ENCODE data around the gene CAMK2N1. TPM values are rescaled to one million over a fixed set of nuclear protein-coding genes. Genes with fewer than 3 reads are reported as not detected.

CAMK2N1 gene
- total and polyA plus RNA-seq, 2 of the 13 experiments (the other 11 are each of a cell fraction or from before 2014, with no cell fraction given): 38.0 to 38.6 TPM

DNA sequence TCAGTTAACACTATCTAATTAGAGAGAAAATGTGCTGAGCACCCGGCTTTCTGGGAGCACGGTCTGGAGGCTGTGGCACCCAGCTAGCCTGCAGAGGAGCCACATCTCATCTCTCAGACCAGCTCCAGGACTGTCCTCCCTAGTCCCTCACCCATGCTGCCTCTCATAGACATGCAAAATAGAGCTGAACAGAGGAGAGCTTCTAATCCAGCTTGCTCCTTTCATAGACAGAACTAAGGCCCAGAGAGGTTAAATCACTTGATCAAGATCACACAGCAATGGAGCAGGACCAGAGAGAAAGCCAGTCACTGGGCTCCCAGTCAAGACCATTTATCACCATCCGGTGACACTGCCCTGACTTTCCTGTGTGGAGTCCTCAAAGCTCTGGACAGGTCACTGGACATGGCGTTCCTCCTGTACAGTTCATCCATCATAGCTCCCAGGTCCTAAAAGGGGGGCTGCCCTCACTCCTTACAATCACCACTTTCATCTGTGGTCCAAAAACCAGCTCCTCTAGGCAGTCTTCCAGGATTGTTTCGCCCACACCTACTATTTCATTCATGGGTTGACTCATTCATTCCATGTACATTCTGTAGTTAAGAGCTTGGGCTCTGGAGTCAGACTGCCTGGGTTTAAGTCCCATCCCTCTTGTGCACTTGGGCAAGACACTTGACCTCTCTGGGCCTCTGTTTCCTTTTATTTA, 8.8 kb upstream of the CAMK2N1 start:
- no TSS peak for BruUV-seq (replicated peaks)

DNA sequence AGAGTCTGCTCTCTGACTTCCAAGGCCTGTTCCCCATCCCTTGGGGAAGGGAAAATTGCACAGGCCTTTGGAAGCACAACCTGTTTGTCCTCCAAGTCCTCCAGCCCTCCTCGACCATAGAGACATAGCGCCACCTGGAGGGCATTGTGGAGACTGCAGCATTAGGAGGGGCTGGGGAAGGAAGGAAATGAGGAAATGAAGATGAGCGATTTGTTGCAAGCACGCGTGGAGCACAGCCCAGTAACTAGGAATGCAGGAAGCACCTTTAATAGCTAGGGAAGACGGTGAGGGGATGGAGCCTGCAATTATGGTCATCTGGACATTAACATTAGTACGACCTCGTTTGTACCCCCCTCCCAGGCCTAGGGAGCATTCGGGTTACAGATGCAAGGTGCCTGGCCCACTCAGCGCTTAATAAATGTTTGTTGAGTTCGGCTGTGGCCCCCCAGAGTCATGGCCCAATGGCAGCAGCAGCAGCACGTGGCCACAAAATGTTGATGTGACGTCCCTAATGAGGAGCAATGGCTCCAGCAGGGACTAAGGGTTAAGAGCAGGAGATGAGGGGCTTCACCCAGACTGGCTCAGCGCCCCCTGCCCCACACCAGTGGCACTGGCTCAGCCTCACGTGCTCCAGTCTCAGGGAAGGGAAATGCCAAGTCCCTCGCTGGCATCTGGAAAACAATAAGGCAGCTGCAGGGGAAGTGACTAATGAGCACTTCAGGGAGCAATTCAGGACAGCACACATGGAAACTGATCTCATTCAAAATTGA, 8.0 kb upstream of the CAMK2N1 start:
- DNase-seq (ENCODE audit: low spot score): peak; percentile 79
- Histone ChIP-seq H3K9me3 (ENCODE audit: low read length) (no peaks in the 10 kb centered on the region), H3K4me2 (ENCODE audit: low read depth, low read length) (peak overlapping the region; percentile 75), H3K36me3 (replicated peaks in 1 of 2; ENCODE audit: control insufficient read depth in 1 of 2, insufficient read depth in 2 of 2, low read length in 2 of 2) (peaks cover 0 to 4% of the 10 kb centered on the region in 2 experiments; a peak in 1 of 5 replicates), H3K4me3 (replicated peaks in 1 of 3; ENCODE audit: insufficient read depth in 1 of 3, low read depth in 2 of 3, low read length in 3 of 3) (peak overlapping the region in 2 of 3 experiments; percentile 34 to 49; a peak in 3 of 6 replicates), H3K4me1 (ENCODE audit: insufficient read depth, low read length) (peaks cover 57% of the 10 kb centered on the region), H2AFZ (ENCODE audit: low read length) (no peak overlapping the region), H4K20me1 (ENCODE audit: insufficient read depth, low read length) (no peaks in the 10 kb centered on the region), H3K79me2 (ENCODE audit: insufficient read depth, low read length) (no peaks in the 10 kb centered on the region), H3K27me3 (ENCODE audit: control insufficient read depth in 1 of 2, insufficient read depth in 2 of 2, low read length in 2 of 2) (peaks cover 0 to 10% of the 10 kb centered on the region in 2 experiments; a peak in 4 of 5 replicates), H3K27ac (ENCODE audit: extremely low read length, insufficient read depth, low read length) (no peak overlapping the region), H3K9ac (ENCODE audit: insufficient read depth, low read depth, low read length) (no peak overlapping the region)
- ChIA-PET CTCF (ENCODE audit: low intra/inter-chr PET ratio, low total read pairs) (interaction anchor here (0.7 to 5.6 kb wide), 12 partner anchors 9 to 576 kb away, joined by 3 to 73 read pairs (median 6); no protein-coding TSS in a partner anchor), POLR2A (interaction anchor here (0.9 to 4.4 kb wide), 2 partner anchors 12 to 14 kb away, joined by 3 to 24 read pairs; no protein-coding TSS in a partner anchor)
- ATAC-seq: peak; percentile 74
- intact Hi-C loops (cut with micrococcal nuclease; ENCODE audit: unreplicated experiment) (loop anchor here (1.0 to 5.0 kb wide), 6 partner anchors 25 to 577 kb away; no protein-coding TSS in a partner anchor), in situ Hi-C loops (cut with HindIII; ENCODE audit: extremely low pct_ligation_motif_present, low pct_unique_long_range_greater_than_20kb) (loop anchor here (5.0 to 10.0 kb wide), 3 partner anchors 59 to 272 kb away; no protein-coding TSS in a partner anchor)
- BruUV-seq (replicated peaks): no TSS peak
- peak; percentile 97 for FAIRE-seq
- 7% methylated on average over 13 of the region's 16 CpGs for WGBS (ENCODE audit: low lambda C conversion rate)
- TF ChIP-seq ZNF614 (CRISPR knock-in tag; IDR thresholded peaks at IDR 0.05; ENCODE audit: borderline replicate concordance) (peak; percentile 33; the same call in 1 of the 2 replicates), ATM (IDR thresholded peaks at IDR 0.05; ENCODE audit: borderline replicate concordance) (no peak), GPN1 (CRISPR knock-in tag; IDR thresholded peaks at IDR 0.05; ENCODE audit: borderline replicate concordance) (no peak)
- TF ChIP-seq, protein P1, sequence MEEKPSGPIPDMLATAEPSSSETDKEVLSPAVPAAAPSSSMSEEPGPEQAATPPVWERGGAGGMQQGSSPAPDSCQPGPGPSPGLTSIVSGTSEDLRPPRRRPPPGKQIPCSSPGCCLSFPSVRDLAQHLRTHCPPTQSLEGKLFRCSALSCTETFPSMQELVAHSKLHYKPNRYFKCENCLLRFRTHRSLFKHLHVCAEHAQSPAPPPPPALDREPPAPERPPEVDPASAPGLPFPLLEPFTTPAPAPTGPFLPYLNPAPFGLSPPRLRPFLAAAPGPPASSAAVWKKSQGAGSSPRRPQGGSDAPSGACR (CRISPR knock-in tag; IDR thresholded peaks at IDR 0.05): no peak
- TF ChIP-seq, protein P2, sequence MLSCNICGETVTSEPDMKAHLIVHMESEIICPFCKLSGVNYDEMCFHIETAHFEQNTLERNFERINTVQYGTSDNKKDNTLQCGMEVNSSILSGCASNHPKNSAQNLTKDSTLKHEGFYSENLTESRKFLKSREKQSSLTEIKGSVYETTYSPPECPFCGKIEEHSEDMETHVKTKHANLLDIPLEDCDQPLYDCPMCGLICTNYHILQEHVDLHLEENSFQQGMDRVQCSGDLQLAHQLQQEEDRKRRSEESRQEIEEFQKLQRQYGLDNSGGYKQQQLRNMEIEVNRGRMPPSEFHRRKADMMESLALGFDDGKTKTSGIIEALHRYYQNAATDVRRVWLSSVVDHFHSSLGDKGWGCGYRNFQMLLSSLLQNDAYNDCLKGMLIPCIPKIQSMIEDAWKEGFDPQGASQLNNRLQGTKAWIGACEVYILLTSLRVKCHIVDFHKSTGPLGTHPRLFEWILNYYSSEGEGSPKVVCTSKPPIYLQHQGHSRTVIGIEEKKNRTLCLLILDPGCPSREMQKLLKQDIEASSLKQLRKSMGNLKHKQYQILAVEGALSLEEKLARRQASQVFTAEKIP (CRISPR knock-in tag; IDR thresholded peaks at IDR 0.05; ENCODE audit: borderline replicate concordance): no peak
- TF ChIP-seq, protein P3, sequence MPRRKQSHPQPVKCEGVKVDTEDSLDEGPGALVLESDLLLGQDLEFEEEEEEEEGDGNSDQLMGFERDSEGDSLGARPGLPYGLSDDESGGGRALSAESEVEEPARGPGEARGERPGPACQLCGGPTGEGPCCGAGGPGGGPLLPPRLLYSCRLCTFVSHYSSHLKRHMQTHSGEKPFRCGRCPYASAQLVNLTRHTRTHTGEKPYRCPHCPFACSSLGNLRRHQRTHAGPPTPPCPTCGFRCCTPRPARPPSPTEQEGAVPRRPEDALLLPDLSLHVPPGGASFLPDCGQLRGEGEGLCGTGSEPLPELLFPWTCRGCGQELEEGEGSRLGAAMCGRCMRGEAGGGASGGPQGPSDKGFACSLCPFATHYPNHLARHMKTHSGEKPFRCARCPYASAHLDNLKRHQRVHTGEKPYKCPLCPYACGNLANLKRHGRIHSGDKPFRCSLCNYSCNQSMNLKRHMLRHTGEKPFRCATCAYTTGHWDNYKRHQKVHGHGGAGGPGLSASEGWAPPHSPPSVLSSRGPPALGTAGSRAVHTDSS (CRISPR knock-in tag; conservative IDR thresholded peaks at IDR 0.05): no peak

More for the DNA sequence above, 8.8 kb upstream of the CAMK2N1 start:
- Histone ChIP-seq H3K9ac (ENCODE audit: insufficient read depth, low read depth, low read length) (no peak overlapping the region), H3K9me3 (ENCODE audit: low read length) (no peaks in the 10 kb centered on the region), H3K36me3 (replicated peaks in 1 of 2; ENCODE audit: control insufficient read depth in 1 of 2, insufficient read depth in 2 of 2, low read length in 2 of 2) (peaks cover 2 to 10% of the 10 kb centered on the region in 2 experiments; a peak in 3 of 5 replicates), H3K27me3 (ENCODE audit: control insufficient read depth in 1 of 2, insufficient read depth in 2 of 2, low read length in 2 of 2) (peaks cover 0 to 10% of the 10 kb centered on the region in 2 experiments; a peak in 4 of 5 replicates), H3K4me3 (replicated peaks in 1 of 3; ENCODE audit: insufficient read depth in 1 of 3, low read depth in 2 of 3, low read length in 3 of 3) (no peak overlapping the region), H3K4me1 (ENCODE audit: insufficient read depth, low read length) (peaks cover 54% of the 10 kb centered on the region), H3K4me2 (ENCODE audit: low read depth, low read length) (no peak overlapping the region), H4K20me1 (ENCODE audit: insufficient read depth, low read length) (no peaks in the 10 kb centered on the region), H3K27ac (ENCODE audit: extremely low read length, insufficient read depth, low read length) (no peak overlapping the region), H3K79me2 (ENCODE audit: insufficient read depth, low read length) (no peaks in the 10 kb centered on the region), H2AFZ (ENCODE audit: low read length) (no peak overlapping the region)
- FAIRE-seq: no peak
- ChIA-PET CTCF (ENCODE audit: low intra/inter-chr PET ratio, low total read pairs) (interaction anchor here (0.7 to 5.6 kb wide), 8 partner anchors 10 to 282 kb away, joined by 3 to 73 read pairs (median 10); no protein-coding TSS in a partner anchor), POLR2A (interaction anchor here (0.9 kb wide), 1 partner anchor 13 kb away, joined by 3 read pairs; no protein-coding TSS in a partner anchor)
- in situ Hi-C loops (cut with HindIII; ENCODE audit: extremely low pct_ligation_motif_present, low pct_unique_long_range_greater_than_20kb) (loop anchor here (5.0 to 10.0 kb wide), 3 partner anchors 60 to 272 kb away; no protein-coding TSS in a partner anchor), intact Hi-C loops (cut with micrococcal nuclease; ENCODE audit: unreplicated experiment) (loop anchor here (5.0 kb wide), 2 partner anchors 132 to 577 kb away; no protein-coding TSS in a partner anchor)
- ATAC-seq: peak; percentile 9; the same call in 1 of the 3 replicates
- no peak for DNase-seq (ENCODE audit: low spot score)
- WGBS (ENCODE audit: low lambda C conversion rate): 34% methylated on average over 4 of the region's 5 CpGs
- TF ChIP-seq ZNF768 (CRISPR knock-in tag; IDR thresholded peaks at IDR 0.05) (peak; percentile 81; the same call in 1 of the 2 replicates), ZNF660 (CRISPR knock-in tag; IDR thresholded peaks at IDR 0.05; ENCODE audit: borderline replicate concordance, low read depth) (no peak)
